SH-SY5Y (cell line): Measurements from ENCODE around the gene PROM1.

Experiments
- GATA2 ChIP-seq: IDR thresholded peaks from 2 replicates; pipeline ENCODE4 v1.6.1; 2011; ENCODE audit warnings: mild to moderate bottlenecking, low read depth, low read length
- GATA3 ChIP-seq: IDR thresholded peaks from 2 replicates; pipeline ENCODE4 v1.6.1; 2011; ENCODE audit warnings: low read depth, mild to moderate bottlenecking, low read length, moderate library complexity

DNA sequence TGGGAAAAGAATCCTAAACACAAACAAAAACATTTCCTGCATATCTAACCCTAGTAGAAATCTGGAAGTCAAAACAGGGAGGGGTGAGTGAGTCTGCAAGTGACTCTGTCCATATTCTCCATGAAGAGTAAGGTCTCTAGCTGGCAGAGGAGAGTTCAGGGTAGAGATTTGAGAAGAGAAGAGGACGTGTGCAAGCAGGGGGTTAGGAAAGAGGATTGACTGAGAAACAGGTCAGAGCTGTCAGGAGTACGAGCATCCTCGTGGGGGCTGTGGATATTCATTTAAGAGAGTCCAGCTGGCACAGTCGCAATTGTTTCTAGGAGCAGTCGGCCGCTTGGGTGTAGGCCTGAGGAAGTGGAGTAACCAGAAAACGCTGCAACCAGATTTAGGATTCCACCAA, 27.9 kb downstream of the PROM1 start:
- TF ChIP-seq GATA2, result no peak
- no peak for TF ChIP-seq GATA3
